Activated CD4-positive, alpha-beta T cell treated with anti-CD3 and anti-CD28 coated beads, Interleukin-2, amount 50 U/mL, for 24 hours (primary cell): ENCODE measurements around the gene SLC26A9.
"Not testable (repeated sequence)": the region's sequence is repeated elsewhere in the genome, so short reads cannot be mapped to it uniquely, and the experiment has no call there.

Experiments
- DNase-seq, 2 donors: peaks; one replicate each; pipeline ENCODE4 v3.0.0-alpha.2; 2020; ENCODE audit warnings: low read depth in 1 of 2, low spot score in 1 of 2

Gene SLC26A9

GRCh38 chr1:205896351-205896750, 46.9 kb downstream of the SLC26A9 start:
- no peak for DNase-seq

DNA sequence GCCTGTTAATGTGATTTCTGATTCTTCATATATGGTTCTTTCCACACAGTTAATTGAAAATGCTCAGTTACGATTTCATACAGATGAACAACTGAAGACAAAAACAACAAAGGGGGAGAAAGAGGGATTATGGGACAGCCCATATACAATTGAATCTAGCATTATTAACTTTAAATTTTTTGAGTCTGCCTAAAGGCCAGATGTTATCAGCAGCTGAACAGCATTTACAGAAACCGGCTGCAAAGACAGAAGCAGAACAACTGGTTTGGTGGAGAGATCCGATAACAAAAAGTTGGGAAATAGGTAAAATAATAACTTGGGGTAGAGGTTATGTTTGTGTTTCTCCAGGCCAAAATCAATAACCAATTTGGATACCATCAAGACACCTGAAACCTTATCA, 49.1 kb downstream of the SLC26A9 start:
- DNase-seq, result not testable (repeated sequence)

DNA sequence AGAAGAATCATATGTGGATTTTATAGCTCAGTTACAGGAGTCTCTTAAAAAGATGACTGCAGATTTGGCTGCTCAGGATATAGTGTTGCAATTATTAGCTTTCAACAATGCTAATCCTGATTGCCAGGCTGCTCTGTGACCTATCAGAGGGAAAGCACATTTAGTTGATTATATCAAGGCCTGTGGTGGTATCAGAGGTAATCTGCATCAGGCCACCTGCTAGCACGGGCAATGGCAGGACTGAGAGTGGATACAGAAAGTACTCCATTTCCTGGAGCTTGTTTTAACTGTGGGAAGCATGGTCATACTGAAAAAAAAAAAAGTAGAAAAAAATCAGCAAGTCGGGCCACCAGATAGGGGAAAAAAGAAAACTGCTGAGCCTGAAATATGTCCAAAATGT, 51.1 kb downstream of the SLC26A9 start:
- not testable (repeated sequence) for DNase-seq

DNA sequence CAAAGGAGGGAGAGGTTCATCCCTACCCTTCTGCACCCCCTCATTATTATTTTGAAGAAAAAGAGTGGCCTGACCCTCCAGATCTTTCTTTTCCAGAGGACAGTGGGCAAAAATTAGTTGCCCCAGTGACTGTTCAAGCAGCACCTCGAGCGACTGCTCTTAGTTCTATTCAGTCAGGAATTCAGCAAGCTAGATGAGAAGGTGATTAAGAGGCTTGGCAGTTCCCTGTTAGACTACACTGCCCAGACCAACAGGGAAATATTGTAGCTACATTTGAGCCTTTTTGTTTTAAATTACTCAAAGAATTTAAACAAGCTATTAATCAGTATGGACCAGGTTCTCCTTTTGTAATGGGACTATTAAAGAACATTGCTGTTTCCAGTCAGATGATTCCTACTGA, 51.8 kb downstream of the SLC26A9 start:
- not testable (repeated sequence) for DNase-seq

GRCh38 chr1:205890631-205891030, 52.6 kb downstream of the SLC26A9 start:
- DNase-seq, result not testable (repeated sequence)

DNA sequence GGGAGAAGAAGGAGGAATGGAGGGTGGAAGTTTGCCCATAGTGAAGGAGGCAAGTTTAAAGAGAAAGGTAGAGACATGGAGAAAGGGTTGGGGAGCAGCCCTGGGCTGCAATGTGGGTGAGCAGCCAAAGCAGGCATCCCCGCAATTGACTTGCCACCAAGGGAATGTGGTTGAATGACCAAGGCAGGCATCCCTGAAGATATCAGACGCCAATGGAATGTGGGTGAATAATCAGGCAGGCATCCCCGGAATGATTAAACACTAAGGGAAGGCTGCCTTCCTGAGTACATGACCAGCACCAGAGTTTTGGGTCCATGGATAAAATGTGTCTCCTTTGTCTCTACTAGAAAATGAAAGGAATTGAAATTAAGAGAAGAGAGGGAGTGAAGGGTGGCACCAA, 53.5 kb downstream of the SLC26A9 start:
- not testable (repeated sequence) for DNase-seq

GRCh38 chr1:205889006-205889405, 54.2 kb downstream of the SLC26A9 start:
- DNase-seq, result not testable (repeated sequence)

DNA sequence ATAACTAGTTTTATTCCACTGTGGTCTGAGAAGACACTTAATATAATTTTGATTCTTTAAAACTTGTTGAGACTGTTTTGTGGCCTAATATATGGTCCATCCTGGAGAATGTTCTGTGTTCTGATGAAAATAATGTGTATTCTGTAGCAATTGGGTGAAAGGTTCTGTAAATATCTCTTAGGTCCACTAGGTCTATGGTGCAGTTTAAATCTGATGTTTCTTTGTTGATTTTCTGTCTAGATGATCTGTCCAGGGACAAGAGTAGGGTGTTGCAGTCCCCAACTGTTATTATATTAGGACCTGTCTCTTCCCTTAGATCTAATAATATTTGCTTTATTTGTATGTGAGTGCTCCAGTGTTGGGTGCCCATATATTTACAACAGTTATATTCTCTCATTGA, 59.5 kb downstream of the SLC26A9 start:
- no peak for DNase-seq

- DNase-seq, result no peak
Measured at GRCh38 chr1:205880923-205881322, 62.3 kb downstream of the SLC26A9 start.

GRCh38 chr1:205879974-205880373, 63.3 kb downstream of the SLC26A9 start:
- DNase-seq, result no peak

DNA sequence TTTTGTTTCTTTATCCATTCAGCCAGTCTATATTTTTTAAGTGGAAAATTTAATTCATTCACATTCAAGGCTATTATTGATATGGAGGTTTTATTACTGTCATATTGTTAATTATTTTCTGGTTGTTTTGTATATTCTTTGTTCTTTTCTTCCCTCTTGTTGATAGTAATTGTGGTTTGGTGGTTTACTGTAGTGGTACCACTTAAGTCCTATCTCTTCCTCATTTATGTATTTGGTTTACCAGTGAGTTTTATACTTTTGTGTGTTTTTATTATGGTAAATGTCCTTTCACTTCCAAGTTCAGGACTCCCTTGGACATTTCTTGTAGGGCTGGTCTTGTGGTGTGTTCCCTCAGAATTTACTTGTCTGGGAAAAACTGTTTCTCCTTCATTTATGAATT, 65.2 kb downstream of the SLC26A9 start:
- DNase-seq, result no peak

GRCh38 chr1:205873148-205873547, 70.1 kb downstream of the SLC26A9 start:
- not testable (repeated sequence) for DNase-seq

GRCh38 chr1:205870236-205870635, 73.0 kb downstream of the SLC26A9 start:
- DNase-seq, result no peak
